ENCODE results near the gene S100A13. TPM values are rescaled to one million over a fixed set of nuclear protein-coding genes. Genes with fewer than 3 reads are reported as not detected.

The S100A13 gene
- total and polyA plus RNA-seq, 9 of the 15 experiments (the other 6 are each of a cell fraction or from before 2014, with no cell fraction given), result 41.9 to 129 (median 58.0) TPM

DNA sequence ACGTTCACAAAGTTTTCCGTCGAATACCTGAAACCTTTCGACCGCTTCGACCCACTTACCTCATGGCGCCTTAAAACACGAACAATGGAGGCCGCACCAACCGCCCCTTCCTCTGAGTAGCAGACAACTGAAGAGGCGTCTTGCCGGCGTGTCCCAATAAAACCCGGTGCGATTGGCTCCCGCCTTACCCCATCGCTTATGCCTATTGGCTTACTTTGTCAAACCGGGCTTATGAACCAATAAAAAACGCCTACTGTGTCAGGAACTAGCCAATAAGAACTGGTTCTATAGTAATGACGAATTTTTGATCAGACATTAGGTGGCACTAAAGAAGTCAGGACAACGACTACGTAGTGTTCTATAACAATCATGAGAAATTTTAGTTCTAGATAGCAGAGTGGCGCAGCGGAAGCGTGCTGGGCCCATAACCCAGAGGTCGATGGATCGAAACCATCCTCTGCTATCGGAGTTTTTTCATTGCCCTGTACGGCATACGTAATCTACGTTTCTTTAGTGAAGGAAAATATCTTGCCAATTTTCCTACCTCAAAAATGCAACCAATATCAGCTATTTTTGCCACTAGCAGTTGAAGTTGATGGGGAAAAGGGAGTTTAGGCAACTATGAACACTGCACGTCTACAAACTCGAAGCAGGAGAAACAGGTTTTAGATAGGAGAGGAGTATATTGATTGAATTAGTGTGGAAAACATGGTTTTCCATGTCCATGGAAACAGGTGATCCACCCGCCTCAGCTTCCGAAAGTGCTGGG is 43.7 kb upstream of the S100A13 start, which contains the start of gene ILF2 (continued):
- no peak for TF ChIP-seq ZNF436 (CRISPR knock-in tag; IDR thresholded peaks at IDR 0.05)
- TF ChIP-seq, protein P1, sequence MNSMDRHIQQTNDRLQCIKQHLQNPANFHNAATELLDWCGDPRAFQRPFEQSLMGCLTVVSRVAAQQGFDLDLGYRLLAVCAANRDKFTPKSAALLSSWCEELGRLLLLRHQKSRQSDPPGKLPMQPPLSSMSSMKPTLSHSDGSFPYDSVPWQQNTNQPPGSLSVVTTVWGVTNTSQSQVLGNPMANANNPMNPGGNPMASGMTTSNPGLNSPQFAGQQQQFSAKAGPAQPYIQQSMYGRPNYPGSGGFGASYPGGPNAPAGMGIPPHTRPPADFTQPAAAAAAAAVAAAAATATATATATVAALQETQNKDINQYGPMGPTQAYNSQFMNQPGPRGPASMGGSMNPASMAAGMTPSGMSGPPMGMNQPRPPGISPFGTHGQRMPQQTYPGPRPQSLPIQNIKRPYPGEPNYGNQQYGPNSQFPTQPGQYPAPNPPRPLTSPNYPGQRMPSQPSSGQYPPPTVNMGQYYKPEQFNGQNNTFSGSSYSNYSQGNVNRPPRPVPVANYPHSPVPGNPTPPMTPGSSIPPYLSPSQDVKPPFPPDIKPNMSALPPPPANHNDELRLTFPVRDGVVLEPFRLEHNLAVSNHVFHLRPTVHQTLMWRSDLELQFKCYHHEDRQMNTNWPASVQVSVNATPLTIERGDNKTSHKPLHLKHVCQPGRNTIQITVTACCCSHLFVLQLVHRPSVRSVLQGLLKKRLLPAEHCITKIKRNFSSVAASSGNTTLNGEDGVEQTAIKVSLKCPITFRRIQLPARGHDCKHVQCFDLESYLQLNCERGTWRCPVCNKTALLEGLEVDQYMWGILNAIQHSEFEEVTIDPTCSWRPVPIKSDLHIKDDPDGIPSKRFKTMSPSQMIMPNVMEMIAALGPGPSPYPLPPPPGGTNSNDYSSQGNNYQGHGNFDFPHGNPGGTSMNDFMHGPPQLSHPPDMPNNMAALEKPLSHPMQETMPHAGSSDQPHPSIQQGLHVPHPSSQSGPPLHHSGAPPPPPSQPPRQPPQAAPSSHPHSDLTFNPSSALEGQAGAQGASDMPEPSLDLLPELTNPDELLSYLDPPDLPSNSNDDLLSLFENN (IDR thresholded peaks at IDR 0.05; ENCODE audit: low read depth in 2 of 2, low read length in 2 of 2), result 0 out of 4 replicates have a peak, but pooled peaks of 1 of the 2 experiments have one; percentile 11
- TF ChIP-seq, protein P2, sequence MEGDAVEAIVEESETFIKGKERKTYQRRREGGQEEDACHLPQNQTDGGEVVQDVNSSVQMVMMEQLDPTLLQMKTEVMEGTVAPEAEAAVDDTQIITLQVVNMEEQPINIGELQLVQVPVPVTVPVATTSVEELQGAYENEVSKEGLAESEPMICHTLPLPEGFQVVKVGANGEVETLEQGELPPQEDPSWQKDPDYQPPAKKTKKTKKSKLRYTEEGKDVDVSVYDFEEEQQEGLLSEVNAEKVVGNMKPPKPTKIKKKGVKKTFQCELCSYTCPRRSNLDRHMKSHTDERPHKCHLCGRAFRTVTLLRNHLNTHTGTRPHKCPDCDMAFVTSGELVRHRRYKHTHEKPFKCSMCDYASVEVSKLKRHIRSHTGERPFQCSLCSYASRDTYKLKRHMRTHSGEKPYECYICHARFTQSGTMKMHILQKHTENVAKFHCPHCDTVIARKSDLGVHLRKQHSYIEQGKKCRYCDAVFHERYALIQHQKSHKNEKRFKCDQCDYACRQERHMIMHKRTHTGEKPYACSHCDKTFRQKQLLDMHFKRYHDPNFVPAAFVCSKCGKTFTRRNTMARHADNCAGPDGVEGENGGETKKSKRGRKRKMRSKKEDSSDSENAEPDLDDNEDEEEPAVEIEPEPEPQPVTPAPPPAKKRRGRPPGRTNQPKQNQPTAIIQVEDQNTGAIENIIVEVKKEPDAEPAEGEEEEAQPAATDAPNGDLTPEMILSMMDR (IDR thresholded peaks at IDR 0.05 in 2 of 3, conservative IDR thresholded peaks at IDR 0.05 in 1 of 3; ENCODE audit: insufficient read depth in 2 of 3, low read depth in 1 of 3, low read length in 3 of 3), result peak in 2 of 3 experiments; percentile 61 to 63; a peak in 4 of 6 replicates
- no peak for TF ChIP-seq BCL6 (CRISPR knock-in tag; IDR thresholded peaks at IDR 0.05)
- TF ChIP-seq POLR2AphosphoS5 (IDR thresholded peaks at IDR 0.05; ENCODE audit: control insufficient read depth, insufficient read depth, low read depth, low read length), result peak; percentile 95
- 0 out of 2 replicates have a peak, but pooled peaks have one; percentile 9 for TF ChIP-seq NCOR1 (IDR thresholded peaks at IDR 0.05)
- no peak for TF ChIP-seq ZNF253 (CRISPR knock-in tag; conservative IDR thresholded peaks at IDR 0.05)
- peak; percentile 53; the same call in 1 of the 2 replicates for TF ChIP-seq TARDBP (IDR thresholded peaks at IDR 0.05)
- TF ChIP-seq ARNT (IDR thresholded peaks at IDR 0.05), result peak; percentile 58 to 92
- TF ChIP-seq, protein P3, sequence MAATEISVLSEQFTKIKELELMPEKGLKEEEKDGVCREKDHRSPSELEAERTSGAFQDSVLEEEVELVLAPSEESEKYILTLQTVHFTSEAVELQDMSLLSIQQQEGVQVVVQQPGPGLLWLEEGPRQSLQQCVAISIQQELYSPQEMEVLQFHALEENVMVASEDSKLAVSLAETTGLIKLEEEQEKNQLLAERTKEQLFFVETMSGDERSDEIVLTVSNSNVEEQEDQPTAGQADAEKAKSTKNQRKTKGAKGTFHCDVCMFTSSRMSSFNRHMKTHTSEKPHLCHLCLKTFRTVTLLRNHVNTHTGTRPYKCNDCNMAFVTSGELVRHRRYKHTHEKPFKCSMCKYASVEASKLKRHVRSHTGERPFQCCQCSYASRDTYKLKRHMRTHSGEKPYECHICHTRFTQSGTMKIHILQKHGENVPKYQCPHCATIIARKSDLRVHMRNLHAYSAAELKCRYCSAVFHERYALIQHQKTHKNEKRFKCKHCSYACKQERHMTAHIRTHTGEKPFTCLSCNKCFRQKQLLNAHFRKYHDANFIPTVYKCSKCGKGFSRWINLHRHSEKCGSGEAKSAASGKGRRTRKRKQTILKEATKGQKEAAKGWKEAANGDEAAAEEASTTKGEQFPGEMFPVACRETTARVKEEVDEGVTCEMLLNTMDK (IDR thresholded peaks at IDR 0.05; ENCODE audit: borderline replicate concordance, insufficient read depth, low read depth, low read length, poor library complexity, severe bottlenecking), result no peak
- peak in 1 of 2 experiments; percentile 29; a peak in 1 of 4 replicates for TF ChIP-seq SRF (CRISPR knock-in tag; IDR thresholded peaks at IDR 0.05)
- 0 out of 2 replicates have a peak, but pooled peaks have one; percentile 58 for TF ChIP-seq SREBF1 (IDR thresholded peaks at IDR 0.05; ENCODE audit: borderline replicate concordance, low read depth, low read length)
- TF ChIP-seq, protein P4, sequence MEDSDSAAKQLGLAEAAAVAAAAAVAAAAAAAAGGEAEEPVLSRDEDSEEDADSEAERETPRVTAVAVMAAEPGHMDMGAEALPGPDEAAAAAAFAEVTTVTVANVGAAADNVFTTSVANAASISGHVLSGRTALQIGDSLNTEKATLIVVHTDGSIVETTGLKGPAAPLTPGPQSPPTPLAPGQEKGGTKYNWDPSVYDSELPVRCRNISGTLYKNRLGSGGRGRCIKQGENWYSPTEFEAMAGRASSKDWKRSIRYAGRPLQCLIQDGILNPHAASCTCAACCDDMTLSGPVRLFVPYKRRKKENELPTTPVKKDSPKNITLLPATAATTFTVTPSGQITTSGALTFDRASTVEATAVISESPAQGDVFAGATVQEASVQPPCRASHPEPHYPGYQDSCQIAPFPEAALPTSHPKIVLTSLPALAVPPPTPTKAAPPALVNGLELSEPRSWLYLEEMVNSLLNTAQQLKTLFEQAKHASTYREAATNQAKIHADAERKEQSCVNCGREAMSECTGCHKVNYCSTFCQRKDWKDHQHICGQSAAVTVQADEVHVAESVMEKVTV (CRISPR knock-in tag; IDR thresholded peaks at IDR 0.05), result no peak

All from K562 (cell line).